ENCODE measurements around the gene ITGAX.

ITGAX gene

DNA sequence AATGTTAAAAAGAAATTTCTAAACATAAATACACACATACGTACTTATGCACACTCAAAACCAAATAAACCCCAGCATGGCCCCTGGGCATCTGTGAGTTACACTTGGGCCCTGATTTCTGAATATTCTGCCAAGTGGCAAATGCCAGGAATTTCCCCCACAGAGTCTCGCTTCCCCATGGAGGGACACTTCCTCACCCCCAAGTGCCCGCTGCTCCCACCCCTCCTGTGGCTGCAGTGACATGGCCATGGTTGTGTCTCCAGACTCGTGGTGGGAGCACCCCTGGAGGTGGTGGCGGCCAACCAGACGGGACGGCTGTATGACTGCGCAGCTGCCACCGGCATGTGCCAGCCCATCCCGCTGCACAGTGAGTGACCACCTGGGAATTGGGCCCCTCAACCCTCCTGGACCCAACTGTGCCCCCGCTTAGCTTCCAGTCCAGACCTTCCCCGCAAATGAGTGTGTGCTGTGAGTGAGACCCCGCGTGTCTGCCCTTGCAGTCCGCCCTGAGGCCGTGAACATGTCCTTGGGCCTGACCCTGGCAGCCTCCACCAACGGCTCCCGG is 42.2 kb downstream of the ITGAX start:
- DNase-seq (ENCODE audit: low read depth, low spot score), result no peak
- TF ChIP-seq, protein P1, sequence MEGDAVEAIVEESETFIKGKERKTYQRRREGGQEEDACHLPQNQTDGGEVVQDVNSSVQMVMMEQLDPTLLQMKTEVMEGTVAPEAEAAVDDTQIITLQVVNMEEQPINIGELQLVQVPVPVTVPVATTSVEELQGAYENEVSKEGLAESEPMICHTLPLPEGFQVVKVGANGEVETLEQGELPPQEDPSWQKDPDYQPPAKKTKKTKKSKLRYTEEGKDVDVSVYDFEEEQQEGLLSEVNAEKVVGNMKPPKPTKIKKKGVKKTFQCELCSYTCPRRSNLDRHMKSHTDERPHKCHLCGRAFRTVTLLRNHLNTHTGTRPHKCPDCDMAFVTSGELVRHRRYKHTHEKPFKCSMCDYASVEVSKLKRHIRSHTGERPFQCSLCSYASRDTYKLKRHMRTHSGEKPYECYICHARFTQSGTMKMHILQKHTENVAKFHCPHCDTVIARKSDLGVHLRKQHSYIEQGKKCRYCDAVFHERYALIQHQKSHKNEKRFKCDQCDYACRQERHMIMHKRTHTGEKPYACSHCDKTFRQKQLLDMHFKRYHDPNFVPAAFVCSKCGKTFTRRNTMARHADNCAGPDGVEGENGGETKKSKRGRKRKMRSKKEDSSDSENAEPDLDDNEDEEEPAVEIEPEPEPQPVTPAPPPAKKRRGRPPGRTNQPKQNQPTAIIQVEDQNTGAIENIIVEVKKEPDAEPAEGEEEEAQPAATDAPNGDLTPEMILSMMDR (IDR thresholded peaks at IDR 0.05; ENCODE audit: low read depth, low read length), result no peak
- no peak overlapping the region for H3K4me3 ChIP-seq (ENCODE audit: low read depth, low read length)
- in situ Hi-C loops (cut with HindIII; ENCODE audit: low sequenced_read_pairs), result no loop called here

DNA sequence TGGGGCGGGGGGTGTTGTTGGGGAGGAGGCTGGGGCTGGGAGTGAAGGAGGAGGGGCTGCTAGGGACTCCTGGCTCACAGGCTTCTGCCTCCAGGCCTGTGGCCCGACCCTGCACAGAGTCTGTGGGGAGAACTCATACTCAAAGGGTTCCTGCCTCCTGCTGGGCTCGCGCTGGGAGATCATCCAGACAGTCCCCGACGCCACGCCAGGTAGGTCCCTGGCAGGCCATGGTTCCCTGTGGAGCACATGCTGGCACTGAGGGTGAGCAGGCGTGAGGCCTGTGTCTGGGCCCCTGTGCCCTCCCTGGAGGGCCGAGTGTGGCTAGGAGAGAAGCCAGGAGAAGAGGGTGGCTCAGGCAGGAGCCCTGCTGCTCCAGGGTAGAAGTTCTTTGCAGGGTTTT is 42.7 kb downstream of the ITGAX start:
- TF ChIP-seq, protein P1 (IDR thresholded peaks at IDR 0.05; ENCODE audit: low read depth, low read length), result no peak
- no peak for DNase-seq (ENCODE audit: low read depth, low spot score)
- in situ Hi-C loops (cut with HindIII; ENCODE audit: low sequenced_read_pairs), result no loop called here
- no peak overlapping the region for H3K4me3 ChIP-seq (ENCODE audit: low read depth, low read length)

DNA sequence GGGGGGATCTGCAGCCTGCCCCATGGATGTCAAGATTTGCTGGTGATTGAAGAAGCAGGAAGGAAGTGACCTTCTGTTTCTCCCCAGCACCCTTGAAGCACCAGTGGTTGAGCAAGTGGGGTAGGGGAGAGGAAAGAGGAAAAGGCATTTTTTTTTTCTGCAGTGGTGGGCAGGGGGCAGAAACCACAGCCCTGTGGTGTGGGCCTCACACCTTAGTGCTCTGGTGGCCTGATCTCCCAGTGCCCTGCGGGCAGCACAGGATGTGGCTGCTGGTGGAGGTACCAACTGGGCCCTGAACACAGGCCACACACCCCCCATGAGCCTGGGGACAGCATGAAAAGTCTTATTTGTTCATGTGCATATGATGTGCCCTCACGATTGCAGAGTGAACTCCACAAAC is 45.2 kb downstream of the ITGAX start:
- TF ChIP-seq, protein P1 (IDR thresholded peaks at IDR 0.05; ENCODE audit: low read depth, low read length), result no peak
- in situ Hi-C loops (cut with HindIII; ENCODE audit: low sequenced_read_pairs), result no loop called here
- no peak overlapping the region for H3K4me3 ChIP-seq (ENCODE audit: low read depth, low read length)
- no peak for DNase-seq (ENCODE audit: low read depth, low spot score)

DNA sequence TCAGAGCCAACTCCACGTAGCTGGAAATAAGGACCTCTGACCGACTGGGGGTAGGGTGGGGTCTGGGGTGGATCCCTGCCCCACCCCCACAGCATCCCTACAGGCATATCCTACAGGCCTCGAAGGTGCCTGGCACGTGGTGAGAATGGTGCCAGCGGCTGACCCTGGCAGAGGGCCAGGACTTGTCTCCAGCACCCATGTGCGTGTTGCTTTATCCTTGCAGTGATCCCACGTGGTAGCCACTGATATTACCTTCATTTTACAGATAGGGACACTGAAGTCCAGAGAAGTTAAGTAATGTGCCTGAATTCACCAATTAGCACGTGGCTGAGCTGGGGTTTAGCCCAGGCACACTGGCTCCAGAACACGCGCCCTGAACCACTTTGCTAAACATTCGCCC is 46.5 kb downstream of the ITGAX start:
- in situ Hi-C loops (cut with HindIII; ENCODE audit: low sequenced_read_pairs), result no loop called here

DNA sequence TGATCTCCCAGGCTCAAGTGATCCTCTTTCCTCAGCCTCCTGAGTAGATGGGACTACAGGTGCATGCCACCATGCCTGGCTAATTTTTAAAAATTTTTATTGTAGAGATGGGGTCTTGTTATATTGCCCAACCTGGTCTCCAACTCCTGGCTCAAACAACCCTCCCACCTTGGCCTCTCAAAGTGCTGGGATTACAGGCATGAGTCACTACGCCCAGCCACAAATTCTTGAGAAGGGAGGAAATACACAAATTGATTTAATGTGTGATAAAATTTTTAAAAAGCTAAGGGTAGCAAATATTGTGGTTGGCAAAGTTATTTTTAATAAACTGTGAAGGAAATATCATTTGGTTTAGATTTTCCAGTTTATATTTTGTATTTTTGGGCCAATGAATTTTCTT is 47.7 kb downstream of the ITGAX start:
- TF ChIP-seq, protein P1 (IDR thresholded peaks at IDR 0.05; ENCODE audit: low read depth, low read length), result no peak
- no peak overlapping the region for H3K4me3 ChIP-seq (ENCODE audit: low read depth, low read length)
- no peak for DNase-seq (ENCODE audit: low read depth, low spot score)
- in situ Hi-C loops (cut with HindIII; ENCODE audit: low sequenced_read_pairs), result no loop called here

More for the DNA sequence above, 46.5 kb downstream of the ITGAX start:
- DNase-seq (ENCODE audit: low read depth, low spot score), result no peak
- H3K4me3 ChIP-seq (ENCODE audit: low read depth, low read length), result no peak overlapping the region
- TF ChIP-seq, protein P1 (IDR thresholded peaks at IDR 0.05; ENCODE audit: low read depth, low read length), result no peak

DNA sequence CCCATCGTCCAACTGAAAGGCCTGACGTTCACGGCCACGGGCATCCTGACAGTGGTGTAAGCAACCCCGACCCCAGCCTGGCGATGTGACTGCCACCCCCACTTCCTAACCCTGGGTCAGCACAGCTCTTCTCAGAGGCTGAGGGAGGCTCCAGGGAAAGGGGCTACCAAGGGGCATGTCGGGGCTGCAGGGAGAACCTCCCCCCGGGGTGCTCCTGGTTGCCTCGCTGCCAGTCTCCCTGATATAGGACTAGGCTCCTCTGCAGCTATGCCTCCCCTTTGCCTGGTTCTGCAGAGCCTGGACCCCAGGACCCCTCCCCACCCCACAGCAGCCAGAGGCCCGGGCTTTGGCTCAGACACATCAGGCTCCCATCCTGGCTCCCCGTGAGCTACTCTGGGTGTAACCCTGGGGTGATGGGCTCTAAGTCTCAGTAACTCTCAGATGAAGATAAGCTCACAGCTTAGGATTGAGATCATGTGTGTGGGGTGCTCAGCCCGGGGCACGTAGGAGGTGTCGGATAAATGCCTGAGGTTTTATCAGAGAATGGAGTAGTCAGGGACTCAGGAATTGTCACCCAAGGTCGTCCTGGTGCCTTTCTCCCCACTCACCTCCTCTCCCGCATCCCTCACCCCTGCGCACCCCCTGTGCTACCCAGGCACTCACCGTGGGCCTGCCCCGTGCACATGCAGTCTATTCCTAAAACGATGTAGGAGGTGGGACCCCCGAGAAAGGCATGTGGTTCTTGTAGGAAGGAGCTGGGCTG is 48.8 kb downstream of the ITGAX start:
- TF ChIP-seq, protein P1 (IDR thresholded peaks at IDR 0.05; ENCODE audit: low read depth, low read length), result no peak
- in situ Hi-C loops (cut with HindIII; ENCODE audit: low sequenced_read_pairs), result no loop called here
- no peak for DNase-seq (ENCODE audit: low read depth, low spot score)
- no peak overlapping the region for H3K4me3 ChIP-seq (ENCODE audit: low read depth, low read length)
